BJ (cell line): Measurements from ENCODE around the gene TMEM161A. TPM values are rescaled to one million over a fixed set of nuclear protein-coding genes. Genes with fewer than 3 reads are reported as not detected.

Experiments
- CTCF ChIA-PET: fragments of 350-600 bp; formaldehyde crosslinking; extraction: SDS; loops from one replicate; lab custom pipeline; 2021; ENCODE audit warnings: antibody characterized with exemption, inconsistent platforms; lab: Yijun Ruan, JAX
- POLR2A ChIA-PET: fragments of 300-600 bp; sonication (Branson Sonifier 250); formaldehyde crosslinking; extraction: SDS; loops from one replicate; lab custom pipeline; 2021; ENCODE audit warnings: antibody characterized with exemption; lab: Charles Lee
- DNase-seq: peaks from one replicate; pipeline ENCODE4 v3.0.0-alpha.2; 2011; ENCODE audit warnings: low read depth
- H3K27me3 ChIP-seq: 2 replicates; pipeline ENCODE4 v1.6.0; 2011; ENCODE audit warnings: low read length; ENCODE audit not compliant: control insufficient read depth, insufficient read depth
- H3K36me3 ChIP-seq: 2 replicates; pipeline ENCODE4 v1.5.1; 2011; ENCODE audit warnings: low read length; ENCODE audit not compliant: control insufficient read depth, insufficient read depth
- H3K4me3 ChIP-seq: 2 replicates; pipeline ENCODE4 v1.5.1; 2011; ENCODE audit warnings: low read depth, mild to moderate bottlenecking, control low read depth, low read length
- polyA plus RNA-seq: library from polyadenylated mRNA; depleted of rRNA; stranded (reverse); fragments of >200 nt; gene quantifications from 2 replicates; pipeline ENCODE4 v1.2.3, GENCODE V29; 2011
- TF ChIP-seq, protein P1 (sequence below): IDR thresholded peaks from 2 replicates; pipeline ENCODE4 v1.5.1; 2011; ENCODE audit warnings: low read depth, mild to moderate bottlenecking, control low read depth, inconsistent platforms, low read length, moderate library complexity; ENCODE audit not compliant: insufficient read depth

The TMEM161A gene
- polyA plus RNA-seq, 1 experiment: 40.1 TPM

DNA sequence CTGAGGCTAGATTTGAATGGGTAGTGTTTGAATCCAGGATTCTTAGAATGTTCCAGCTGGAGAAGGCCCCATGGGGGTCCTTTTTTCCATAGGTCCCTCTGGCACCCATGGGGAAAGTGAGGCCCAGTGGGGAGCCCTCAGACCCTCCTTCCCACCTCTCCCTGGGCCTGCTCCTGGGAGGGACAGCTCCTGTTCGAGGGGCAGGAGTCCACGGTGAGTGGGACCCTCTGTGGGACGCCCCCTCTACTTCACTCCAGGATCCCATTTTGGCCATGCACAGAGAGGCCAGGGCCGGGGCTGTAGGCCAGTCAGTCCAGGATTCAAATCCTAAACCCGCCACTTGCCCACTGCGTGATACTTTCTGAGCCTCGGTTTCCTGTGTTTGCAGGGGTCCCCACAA is 24.2 kb upstream of the TMEM161A start:
- TF ChIP-seq, protein P1, sequence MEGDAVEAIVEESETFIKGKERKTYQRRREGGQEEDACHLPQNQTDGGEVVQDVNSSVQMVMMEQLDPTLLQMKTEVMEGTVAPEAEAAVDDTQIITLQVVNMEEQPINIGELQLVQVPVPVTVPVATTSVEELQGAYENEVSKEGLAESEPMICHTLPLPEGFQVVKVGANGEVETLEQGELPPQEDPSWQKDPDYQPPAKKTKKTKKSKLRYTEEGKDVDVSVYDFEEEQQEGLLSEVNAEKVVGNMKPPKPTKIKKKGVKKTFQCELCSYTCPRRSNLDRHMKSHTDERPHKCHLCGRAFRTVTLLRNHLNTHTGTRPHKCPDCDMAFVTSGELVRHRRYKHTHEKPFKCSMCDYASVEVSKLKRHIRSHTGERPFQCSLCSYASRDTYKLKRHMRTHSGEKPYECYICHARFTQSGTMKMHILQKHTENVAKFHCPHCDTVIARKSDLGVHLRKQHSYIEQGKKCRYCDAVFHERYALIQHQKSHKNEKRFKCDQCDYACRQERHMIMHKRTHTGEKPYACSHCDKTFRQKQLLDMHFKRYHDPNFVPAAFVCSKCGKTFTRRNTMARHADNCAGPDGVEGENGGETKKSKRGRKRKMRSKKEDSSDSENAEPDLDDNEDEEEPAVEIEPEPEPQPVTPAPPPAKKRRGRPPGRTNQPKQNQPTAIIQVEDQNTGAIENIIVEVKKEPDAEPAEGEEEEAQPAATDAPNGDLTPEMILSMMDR: no peak
- CTCF ChIA-PET: interaction anchor here (1.5 kb wide), 1 partner anchor 12 kb away, joined by 12 read pairs; no protein-coding TSS in a partner anchor

DNA sequence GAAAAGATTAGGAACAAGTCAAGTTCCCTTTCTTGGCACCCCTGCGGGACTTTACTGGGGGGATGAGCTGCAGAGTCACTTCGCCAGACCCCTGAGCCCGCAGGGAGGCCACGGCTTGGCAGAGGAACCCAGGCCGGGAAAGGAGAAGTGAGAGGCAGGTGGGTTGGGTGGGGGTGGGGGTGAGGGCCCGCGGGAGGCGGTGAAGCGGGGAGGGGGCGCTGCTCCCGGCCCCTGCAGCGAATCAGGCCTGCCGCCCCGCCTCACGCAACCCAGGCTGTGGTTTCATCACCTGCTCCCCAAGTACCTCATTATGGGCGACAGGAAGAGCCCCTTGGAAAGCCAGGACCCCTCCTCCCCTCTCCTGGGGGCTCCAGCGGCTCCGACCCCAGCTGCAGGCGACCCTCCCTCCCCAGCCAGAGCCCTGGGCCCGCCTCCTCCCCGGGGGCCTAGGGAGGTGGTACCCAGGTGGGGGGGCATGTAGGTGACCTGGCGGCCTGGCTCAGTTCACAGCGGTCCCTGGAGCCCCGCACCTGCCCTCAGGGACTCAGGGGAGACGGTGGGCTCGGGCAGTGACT is 22.3 kb upstream of the TMEM161A start:
- H3K36me3 ChIP-seq: no peaks in the 10 kb centered on the region
- ChIA-PET CTCF (no interaction called here), POLR2A (no interaction called here)
- no peak for DNase-seq
- TF ChIP-seq, protein P1: no peak
- H3K27me3 ChIP-seq: no peaks in the 10 kb centered on the region
- no peak overlapping the region for H3K4me3 ChIP-seq

More for the DNA sequence above, 24.2 kb upstream of the TMEM161A start:
- POLR2A ChIA-PET: no interaction called here
- H3K27me3 ChIP-seq: no peaks in the 10 kb centered on the region
- no peak overlapping the region for H3K4me3 ChIP-seq
- no peak for DNase-seq
- no peaks in the 10 kb centered on the region for H3K36me3 ChIP-seq

DNA sequence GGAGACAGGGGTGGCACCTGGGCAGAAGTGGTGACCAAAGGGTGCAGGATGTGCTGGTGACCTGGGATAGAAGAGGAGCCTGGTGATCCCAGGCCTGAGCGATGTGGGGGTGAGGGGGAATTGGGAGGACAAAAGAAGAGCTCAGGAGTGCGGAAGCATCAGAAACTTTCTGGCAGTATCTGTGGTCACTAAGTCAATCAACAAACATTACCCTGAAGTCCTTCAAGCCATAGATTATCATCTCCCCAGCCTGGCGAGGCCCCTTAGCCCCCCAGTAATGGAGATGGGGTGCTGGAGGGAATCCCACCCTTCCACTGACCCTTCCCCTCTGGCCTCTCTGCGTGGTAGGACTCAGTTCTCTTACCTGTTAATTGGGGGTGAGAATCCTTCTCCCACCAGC is 21.3 kb upstream of the TMEM161A start:
- CTCF ChIA-PET: interaction anchor here (6.0 to 6.1 kb wide), 2 partner anchors 13 to 15 kb away, joined by 34 to 51 read pairs; no protein-coding TSS in a partner anchor
- TF ChIP-seq, protein P1: no peak
- Histone ChIP-seq H3K36me3 (no peaks in the 10 kb centered on the region), H3K4me3 (no peak overlapping the region), H3K27me3 (no peaks in the 10 kb centered on the region)
- POLR2A ChIA-PET: no interaction called here
- DNase-seq: no peak

DNA sequence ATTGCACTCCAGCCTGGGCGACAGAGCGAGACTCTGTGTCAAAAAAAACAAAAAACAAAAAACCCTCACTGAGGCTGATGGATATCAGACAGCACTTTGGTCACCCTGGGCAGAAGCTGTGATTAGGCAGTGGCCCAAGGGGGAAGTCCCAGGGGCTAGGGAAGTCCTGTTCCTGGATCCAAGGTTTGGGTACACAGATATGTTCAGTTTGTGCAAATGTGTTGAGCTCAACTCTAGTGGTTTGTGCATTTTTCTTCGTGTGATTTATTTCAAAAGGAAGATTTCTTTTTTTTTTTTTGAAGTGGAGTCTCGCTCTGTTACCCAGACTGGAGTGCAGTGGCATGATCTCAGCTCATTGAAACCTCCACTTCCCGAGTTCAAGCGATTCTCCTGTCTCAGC is 19.5 kb upstream of the TMEM161A start:
- CTCF ChIA-PET: interaction anchor here (6.0 to 6.1 kb wide), 2 partner anchors 12 to 17 kb away, joined by 34 to 51 read pairs; no protein-coding TSS in a partner anchor
- POLR2A ChIA-PET: no interaction called here
- TF ChIP-seq, protein P1: no peak
- no peak overlapping the region for H3K4me3 ChIP-seq
- no peak for DNase-seq
- no peaks in the 10 kb centered on the region for H3K27me3 ChIP-seq
- no peaks in the 10 kb centered on the region for H3K36me3 ChIP-seq

DNA sequence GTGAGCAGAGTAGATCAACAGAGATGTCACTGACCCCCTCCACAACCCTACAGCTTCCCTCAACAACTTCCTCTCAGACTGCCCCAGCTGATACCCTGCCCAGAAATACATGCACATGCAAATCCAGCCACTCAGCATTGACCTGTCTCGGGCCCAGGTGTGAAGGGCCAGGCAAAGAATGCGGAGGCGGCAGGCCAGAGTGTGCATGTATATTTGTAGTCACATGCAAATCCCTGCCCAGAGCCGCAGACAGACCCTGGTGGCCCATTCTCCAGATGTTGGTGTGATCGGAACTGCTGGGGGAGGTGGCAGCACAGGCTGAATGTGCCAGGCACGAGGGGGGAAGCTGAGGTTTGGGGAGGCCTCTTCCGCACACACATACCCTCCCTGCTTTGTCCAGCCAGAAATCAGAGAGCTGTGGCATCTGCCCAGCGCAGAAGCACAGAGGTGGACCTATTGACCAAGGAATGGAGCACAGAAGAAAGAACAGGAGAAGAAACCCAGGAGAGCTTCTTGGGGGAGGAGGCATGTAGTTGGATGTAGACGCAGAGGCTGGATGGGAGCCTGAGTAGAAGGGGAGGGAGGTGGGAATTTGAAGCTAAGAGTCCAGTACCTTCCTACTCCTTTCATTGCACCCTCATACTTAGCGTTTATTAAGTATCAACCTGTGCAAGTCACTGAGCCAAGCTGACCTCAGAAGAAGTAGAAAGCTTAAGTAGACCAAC is 17.4 kb upstream of the TMEM161A start:
- CTCF ChIA-PET: interaction anchor here (6.0 to 6.1 kb wide), 2 partner anchors 10 to 19 kb away, joined by 34 to 51 read pairs; no protein-coding TSS in a partner anchor
- H3K4me3 ChIP-seq: no peak overlapping the region
- POLR2A ChIA-PET: no interaction called here
- TF ChIP-seq, protein P1: no peak
- no peak for DNase-seq
- H3K36me3 ChIP-seq: no peaks in the 10 kb centered on the region
- no peaks in the 10 kb centered on the region for H3K27me3 ChIP-seq
